Panc1 (cell line): Measurements from ENCODE around the gene NTM. TPM values are rescaled to one million over a fixed set of nuclear protein-coding genes. Genes with fewer than 3 reads are reported as not detected.

Experiments used
- ATAC-seq: fragments of 200-7000 bp; cut with Tn5 transposase; 2 replicates; pipeline ENCODE4 v1.9.1; 2020; ENCODE audit warnings: mild to moderate bottlenecking, moderate library complexity
- BruUV-seq: library from RNA; stranded (reverse); fragments of 400-500 nt; replicated peaks from 2 replicates; lab custom pipeline; 2021; lab: Mats Ljungman, UMichigan
- CTCF ChIA-PET: fragments of 300-600 bp; sonication (Branson Sonifier 250); formaldehyde crosslinking; loops from one replicate; lab custom pipeline; 2022; ENCODE audit warnings: antibody characterized with exemption; lab: Charles Lee
- POLR2A ChIA-PET: fragments of 300-600 bp; sonication (Branson Sonifier 250); formaldehyde crosslinking; loops from one replicate; lab custom pipeline; 2022; ENCODE audit warnings: antibody characterized with exemption; lab: Charles Lee
- DNase-seq: peaks from one replicate; pipeline ENCODE4 v3.0.0-alpha.2; 2010; ENCODE audit warnings: low read depth, low spot score
- H3K27ac ChIP-seq: 2 replicates; pipeline ENCODE4 v1.5.1; 2011; ENCODE audit warnings: mild to moderate bottlenecking, low read length, inconsistent platforms
- H3K27me3 ChIP-seq: fragments of 200-500 bp; sonication (Bioruptor generic); 2 replicates; pipeline ENCODE4 v1.6.0; 2014; ENCODE audit warnings: low read length, inconsistent platforms; ENCODE audit not compliant: control insufficient read depth, insufficient read depth
- H3K36me3 ChIP-seq: fragments of 200-500 bp; sonication (Bioruptor generic); 2 replicates; pipeline ENCODE4 v1.5.1; 2014; ENCODE audit warnings: inconsistent platforms, mild to moderate bottlenecking, low read length, moderate library complexity; ENCODE audit not compliant: control insufficient read depth, insufficient read depth
- H3K4me1 ChIP-seq: 2 replicates; pipeline ENCODE4 v1.5.1; 2011; ENCODE audit warnings: inconsistent platforms, mild to moderate bottlenecking, low read length, moderate library complexity; ENCODE audit not compliant: control insufficient read depth, insufficient read depth
- H3K4me3 ChIP-seq, 2 experiments: 2 replicates each; pipeline ENCODE4 v1.5.1; 2011 to 2012; ENCODE audit warnings: low read depth in 2 of 2, low read length in 2 of 2, mild to moderate bottlenecking in 2 of 2, inconsistent platforms in 1 of 2, moderate library complexity in 1 of 2
- H3K9me3 ChIP-seq: fragments of 200-500 bp; sonication (Bioruptor generic); 2 replicates; pipeline ENCODE4 v1.5.1; 2014; ENCODE audit warnings: low read depth, mild to moderate bottlenecking, inconsistent platforms, low read length, moderate library complexity; ENCODE audit not compliant: control insufficient read depth, insufficient read depth
- CTCF ChIP-seq: fragments of 450-650 bp; IDR thresholded peaks from 2 replicates; pipeline ENCODE4 v1.5.1; 2017; ENCODE audit warnings: mild to moderate bottlenecking
- POLR2AphosphoS5 ChIP-seq: IDR thresholded peaks from 2 replicates; pipeline ENCODE4 v1.6.1; 2012; ENCODE audit warnings: mild to moderate bottlenecking, low read depth, low read length, moderate library complexity
- REST ChIP-seq, 2 experiments: IDR thresholded peaks; 2 replicates each; pipeline ENCODE4 v1.6.1; 2011 to 2012; ENCODE audit warnings: low read depth in 2 of 2, control low read depth in 1 of 2, low read length in 1 of 2, mild to moderate bottlenecking in 1 of 2, moderate library complexity in 1 of 2; ENCODE audit not compliant: insufficient read depth in 1 of 2
- SIN3A ChIP-seq: IDR thresholded peaks from 2 replicates; pipeline ENCODE4 v1.6.1; 2012; ENCODE audit warnings: low read depth, mild to moderate bottlenecking, low read length, moderate library complexity, borderline replicate concordance; ENCODE audit not compliant: insufficient read depth
- TCF7L2 ChIP-seq: IDR thresholded peaks from 2 replicates; pipeline ENCODE4 v1.6.1; 2011; ENCODE audit warnings: mild to moderate bottlenecking, low read depth, low read length, inconsistent platforms
- in situ Hi-C: cut with HindIII; loops from 2 replicates; pipeline ENCODE4 v1.10.0; 2016; ENCODE audit warnings: low sequenced_read_pairs, low pct_unique_long_range_greater_than_20kb
- intact Hi-C: fragments of 100-400 bp; cut with micrococcal nuclease; formaldehyde crosslinking; loops from one replicate; pipeline ENCODE4 v1.10.0; 2022; ENCODE audit not compliant: unreplicated experiment
- total RNA-seq: library from RNA; stranded (reverse); gene quantifications from one replicate; pipeline ENCODE4 v1.2.1, GENCODE V29; 2021; ENCODE audit not compliant: unreplicated experiment

The NTM gene
- total RNA-seq, 1 experiment from 2014 or later: 0.10 TPM

GRCh38 chr11:131874070-131874469 is 503.7 kb downstream of the NTM start:
- intact Hi-C loops: no loop called here
- in situ Hi-C loops: no loop called here
- ATAC-seq (no peak), DNase-seq (no peak)
- ChIA-PET POLR2A (interaction anchor here (0.8 kb wide), 1 partner anchor 138 kb away, joined by 10 read pairs; no protein-coding TSS in a partner anchor), CTCF (no interaction called here)
- Histone ChIP-seq H3K9me3 (no peaks in the 10 kb centered on the region), H3K4me1 (no peaks in the 10 kb centered on the region), H3K36me3 (no peaks in the 10 kb centered on the region), H3K27ac (no peak overlapping the region), H3K4me3 (no peak overlapping the region), H3K27me3 (no peaks in the 10 kb centered on the region)
- BruUV-seq: no TSS peak
- TF ChIP-seq REST (IDR thresholded peaks at IDR 0.05; ENCODE audit: insufficient read depth in 1 of 2, low read depth in 2 of 2, low read length in 1 of 2) (no peak), TCF7L2 (no peak), SIN3A (no peak), POLR2AphosphoS5 (no peak), CTCF (no peak)

- in situ Hi-C loops: no loop called here
- CTCF ChIA-PET: no interaction called here
These were observed 505.2 kb downstream of the NTM start for GRCh38 chr11:131875611-131876010.

More at GRCh38 chr11:131875611-131876010, 505.2 kb downstream of the NTM start:
- no peak overlapping the region for H3K27ac ChIP-seq
- intact Hi-C loops: no loop called here
- POLR2A ChIA-PET: no interaction called here
- ATAC-seq (no peak), DNase-seq (no peak)
- TF ChIP-seq REST (IDR thresholded peaks at IDR 0.05; ENCODE audit: insufficient read depth in 1 of 2, low read depth in 2 of 2, low read length in 1 of 2) (no peak), SIN3A (no peak), POLR2AphosphoS5 (no peak), TCF7L2 (no peak), CTCF (no peak)
- H3K27me3 ChIP-seq: no peaks in the 10 kb centered on the region
- no peak overlapping the region for H3K4me3 ChIP-seq
- no peaks in the 10 kb centered on the region for H3K4me1 ChIP-seq
- no peaks in the 10 kb centered on the region for H3K36me3 ChIP-seq
- no peaks in the 10 kb centered on the region for H3K9me3 ChIP-seq
- BruUV-seq: no TSS peak
